DND-41 (cell line): ENCODE measurements around the gene OLR1.

ENCODE experiments used
- ATAC-seq: fragments of 200-7000 bp; cut with Tn5 transposase; 3 replicates; pipeline ENCODE4 v1.9.1; 2021; ENCODE audit warnings: low read depth; ENCODE audit not compliant: insufficient read depth
- DNase-seq: peaks from one replicate; pipeline ENCODE4 v3.0.0-alpha.2; 2020
- H2AFZ ChIP-seq: 2 replicates; pipeline ENCODE4 v1.6.0; 2012; ENCODE audit warnings: low read depth, low read length
- H3K27ac ChIP-seq: 2 replicates; pipeline ENCODE4 v1.5.1; 2012; ENCODE audit warnings: low read length, inconsistent platforms
- H3K27me3 ChIP-seq: fragments of 200-600 bp; sonication (generic); 2 replicates; pipeline ENCODE4 v1.6.0; 2012; ENCODE audit warnings: low read length, mild to moderate bottlenecking, inconsistent platforms; ENCODE audit not compliant: insufficient read depth, poor library complexity
- H3K36me3 ChIP-seq: 2 replicates; pipeline ENCODE4 v1.5.1; 2012; ENCODE audit warnings: low read length, inconsistent platforms; ENCODE audit not compliant: insufficient read depth
- H3K4me1 ChIP-seq: 2 replicates; pipeline ENCODE4 v1.5.1; 2012; ENCODE audit warnings: mild to moderate bottlenecking, low read length; ENCODE audit not compliant: insufficient read depth
- H3K4me2 ChIP-seq: 2 replicates; pipeline ENCODE4 v1.6.0; 2012; ENCODE audit warnings: mild to moderate bottlenecking, moderate library complexity, low read length, inconsistent platforms; ENCODE audit not compliant: insufficient read depth
- H3K4me3 ChIP-seq, 2 experiments: fragments of 200-600 bp in 1 of 2; shearing (Covaris generic) in 1 of 2; 2 replicates each; pipeline ENCODE4 v1.5.1; 2012 to 2016; ENCODE audit warnings: inconsistent platforms in 2 of 2, low read length in 2 of 2, mild to moderate bottlenecking in 2 of 2, low read depth in 1 of 2, moderate library complexity in 1 of 2
- H3K79me2 ChIP-seq: 2 replicates; pipeline ENCODE4 v1.6.0; 2012; ENCODE audit warnings: low read length, inconsistent platforms; ENCODE audit not compliant: insufficient read depth
- H3K9ac ChIP-seq: 2 replicates; pipeline ENCODE4 v1.6.0; 2012; ENCODE audit warnings: low read depth, mild to moderate bottlenecking, inconsistent platforms, low read length, moderate library complexity
- H3K9me3 ChIP-seq: 2 replicates; pipeline ENCODE4 v1.5.1; 2012; ENCODE audit warnings: low read length, moderate library complexity, mild to moderate bottlenecking, inconsistent platforms; ENCODE audit not compliant: insufficient read depth, severe bottlenecking
- H4K20me1 ChIP-seq: 2 replicates; pipeline ENCODE4 v1.6.0; 2012; ENCODE audit warnings: low read length; ENCODE audit not compliant: insufficient read depth
- CTCF ChIP-seq: IDR thresholded peaks from 2 replicates; pipeline ENCODE4 v1.5.1; 2012; ENCODE audit warnings: borderline replicate concordance, low read length, moderate library complexity, mild to moderate bottlenecking; ENCODE audit not compliant: poor library complexity, severe bottlenecking; ENCODE audit errors: extremely low read depth
- EZH2 ChIP-seq: IDR thresholded peaks from 3 replicates; pipeline ENCODE4 v1.6.1; 2012; ENCODE audit warnings: borderline replicate concordance, low read depth, mild to moderate bottlenecking, moderate library complexity, low read length, inconsistent platforms; ENCODE audit not compliant: severe bottlenecking

Gene OLR1

GRCh38 chr12:10163084-10163483 lies 8.8 kb downstream of the OLR1 start:
- H3K9ac ChIP-seq: no peak overlapping the region
- peaks cover 18% of the 10 kb centered on the region for H3K27me3 ChIP-seq
- no peak overlapping the region for H3K4me3 ChIP-seq
- no peaks in the 10 kb centered on the region for H3K79me2 ChIP-seq
- DNase-seq (no peak), ATAC-seq (no peak)
- H3K9me3 ChIP-seq: no peaks in the 10 kb centered on the region
- H3K4me1 ChIP-seq: no peaks in the 10 kb centered on the region
- H3K4me2 ChIP-seq: no peak overlapping the region
- no peak overlapping the region for H2AFZ ChIP-seq
- TF ChIP-seq EZH2 (no peak), CTCF (no peak)
- no peak overlapping the region for H3K27ac ChIP-seq
- no peaks in the 10 kb centered on the region for H4K20me1 ChIP-seq
- no peaks in the 10 kb centered on the region for H3K36me3 ChIP-seq

- H4K20me1 ChIP-seq: no peaks in the 10 kb centered on the region
- no peaks in the 10 kb centered on the region for H3K36me3 ChIP-seq
- H3K4me3 ChIP-seq: no peak overlapping the region
- H3K9ac ChIP-seq: no peak overlapping the region
- no peak overlapping the region for H2AFZ ChIP-seq
- peaks cover 14% of the 10 kb centered on the region for H3K27me3 ChIP-seq
- no peak overlapping the region for H3K4me2 ChIP-seq
- ATAC-seq (no peak), DNase-seq (no peak)
- H3K9me3 ChIP-seq: no peaks in the 10 kb centered on the region
- H3K4me1 ChIP-seq: no peaks in the 10 kb centered on the region
- no peaks in the 10 kb centered on the region for H3K79me2 ChIP-seq
- H3K27ac ChIP-seq: no peak overlapping the region
- TF ChIP-seq CTCF (no peak), EZH2 (no peak)
These were observed 11.1 kb downstream of the OLR1 start for GRCh38 chr12:10160617-10161385.

GRCh38 chr12:10159280-10159679 lies 12.7 kb downstream of the OLR1 start:
- H3K27ac ChIP-seq: no peak overlapping the region
- H3K36me3 ChIP-seq: no peaks in the 10 kb centered on the region
- DNase-seq: no peak
- no peaks in the 10 kb centered on the region for H4K20me1 ChIP-seq
- no peak overlapping the region for H3K4me2 ChIP-seq
- H3K4me3 ChIP-seq: no peak overlapping the region
- H3K9ac ChIP-seq: no peak overlapping the region
- H3K79me2 ChIP-seq: no peaks in the 10 kb centered on the region
- no peak for TF ChIP-seq EZH2
- TF ChIP-seq CTCF: no peak
- no peaks in the 10 kb centered on the region for H3K4me1 ChIP-seq
- ATAC-seq: no peak
- H2AFZ ChIP-seq: no peak overlapping the region
- H3K9me3 ChIP-seq: no peaks in the 10 kb centered on the region
- peaks cover 14% of the 10 kb centered on the region for H3K27me3 ChIP-seq
